ENCODE data around the gene TUBGCP6.

The TUBGCP6 gene

DNA sequence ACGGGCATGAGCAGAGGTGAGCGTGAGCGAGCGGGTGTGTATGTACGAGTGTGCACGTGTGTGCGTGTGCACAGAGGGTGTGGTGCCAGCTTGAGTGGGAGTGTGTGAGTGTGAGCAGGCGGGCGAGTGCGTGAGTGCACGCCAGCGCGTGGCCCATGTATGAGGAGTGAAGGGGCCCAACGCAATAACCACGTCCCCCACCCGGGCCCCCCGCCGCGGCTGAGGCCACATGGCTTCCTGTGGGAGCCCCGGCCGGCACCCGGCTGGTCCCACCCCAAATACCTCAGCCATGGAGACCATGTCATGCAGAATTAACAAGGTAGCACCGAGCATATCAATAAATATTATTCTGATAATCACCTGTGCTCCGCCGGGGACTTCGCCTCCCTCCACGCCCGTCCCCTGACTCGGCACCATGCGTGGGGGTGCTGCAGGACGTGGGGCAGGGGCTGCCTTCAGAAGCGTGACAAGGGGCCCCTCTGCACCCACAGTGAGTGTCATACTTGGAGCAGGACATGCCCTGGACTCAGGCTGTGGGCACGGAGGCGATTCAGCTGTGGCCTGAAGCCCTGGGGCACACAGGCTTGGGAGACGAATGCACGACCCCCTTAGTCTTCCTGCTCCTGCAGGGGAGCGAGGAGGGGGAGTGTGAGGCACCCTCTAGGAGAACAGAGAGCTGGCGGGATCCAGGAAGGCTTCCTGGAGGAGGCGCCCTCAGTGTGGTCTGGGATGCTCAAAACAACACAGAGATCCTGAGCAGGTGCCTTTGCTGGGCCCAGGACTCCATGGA lies 64.7 kb downstream of the TUBGCP6 start:
- H3K4me3 ChIP-seq (ENCODE audit: low read depth, low read length), result no peak overlapping the region
- TF ChIP-seq, protein P1, sequence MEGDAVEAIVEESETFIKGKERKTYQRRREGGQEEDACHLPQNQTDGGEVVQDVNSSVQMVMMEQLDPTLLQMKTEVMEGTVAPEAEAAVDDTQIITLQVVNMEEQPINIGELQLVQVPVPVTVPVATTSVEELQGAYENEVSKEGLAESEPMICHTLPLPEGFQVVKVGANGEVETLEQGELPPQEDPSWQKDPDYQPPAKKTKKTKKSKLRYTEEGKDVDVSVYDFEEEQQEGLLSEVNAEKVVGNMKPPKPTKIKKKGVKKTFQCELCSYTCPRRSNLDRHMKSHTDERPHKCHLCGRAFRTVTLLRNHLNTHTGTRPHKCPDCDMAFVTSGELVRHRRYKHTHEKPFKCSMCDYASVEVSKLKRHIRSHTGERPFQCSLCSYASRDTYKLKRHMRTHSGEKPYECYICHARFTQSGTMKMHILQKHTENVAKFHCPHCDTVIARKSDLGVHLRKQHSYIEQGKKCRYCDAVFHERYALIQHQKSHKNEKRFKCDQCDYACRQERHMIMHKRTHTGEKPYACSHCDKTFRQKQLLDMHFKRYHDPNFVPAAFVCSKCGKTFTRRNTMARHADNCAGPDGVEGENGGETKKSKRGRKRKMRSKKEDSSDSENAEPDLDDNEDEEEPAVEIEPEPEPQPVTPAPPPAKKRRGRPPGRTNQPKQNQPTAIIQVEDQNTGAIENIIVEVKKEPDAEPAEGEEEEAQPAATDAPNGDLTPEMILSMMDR (conservative IDR thresholded peaks at IDR 0.05; ENCODE audit: low read depth, low read length), result no peak
- no peak for DNase-seq (ENCODE audit: low read depth)

DNA sequence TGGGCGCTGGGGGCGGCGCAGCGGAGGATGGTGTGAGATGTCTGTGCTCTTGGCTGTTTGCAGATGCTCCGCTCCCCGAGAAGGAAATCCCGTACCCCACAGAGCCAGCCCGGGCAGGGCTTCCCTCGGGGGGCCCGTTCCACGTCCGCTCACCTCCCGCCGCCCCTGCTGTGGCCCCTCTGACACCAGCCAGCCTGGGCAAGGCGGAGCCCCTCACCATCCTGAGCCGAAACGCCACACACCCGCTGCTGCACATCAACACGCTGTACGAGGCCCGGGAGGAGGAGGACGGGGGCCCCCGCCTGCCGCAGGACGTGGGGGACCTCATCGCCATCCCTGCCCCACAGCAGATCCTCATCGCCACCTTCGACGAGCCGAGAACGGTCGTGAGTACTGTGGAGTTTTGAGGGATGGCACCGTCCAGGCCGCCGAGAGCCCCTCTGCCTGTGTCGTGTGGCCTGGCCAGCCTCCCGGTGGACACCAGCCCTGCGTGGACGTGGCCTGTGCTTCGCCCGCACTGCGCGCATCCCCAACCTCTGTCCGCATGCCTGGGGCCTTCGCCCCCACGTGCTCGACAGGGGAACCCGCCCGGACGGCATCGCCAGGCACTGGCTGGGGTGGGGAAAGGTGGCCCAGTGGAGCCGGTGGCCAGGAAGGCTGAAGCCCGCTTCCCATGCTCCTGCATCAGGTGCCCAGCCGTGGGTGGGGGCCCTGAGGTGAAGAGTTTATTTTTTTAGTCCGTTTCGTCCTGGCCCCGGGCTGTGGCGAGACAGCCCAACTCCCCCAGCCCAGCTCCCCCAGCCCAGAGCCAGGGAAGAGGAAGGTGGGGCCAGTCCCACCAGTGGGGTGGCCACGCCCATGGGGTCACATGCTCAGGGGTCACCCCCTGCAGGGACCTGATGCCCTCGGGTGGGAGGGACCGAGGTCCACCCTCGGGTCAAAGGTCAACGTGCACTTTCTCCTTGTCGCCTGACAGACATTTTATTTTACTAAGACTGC lies 65.7 kb downstream of the TUBGCP6 start:
- H3K4me3 ChIP-seq (ENCODE audit: low read depth, low read length), result no peak overlapping the region
- no peak for DNase-seq (ENCODE audit: low read depth)
- TF ChIP-seq, protein P1 (conservative IDR thresholded peaks at IDR 0.05; ENCODE audit: low read depth, low read length), result no peak

GRCh38 chr22:50178471-50178864 lies 66.4 kb downstream of the TUBGCP6 start:
- no peak overlapping the region for H3K4me3 ChIP-seq (ENCODE audit: low read depth, low read length)
- DNase-seq (ENCODE audit: low read depth), result no peak
- TF ChIP-seq, protein P1 (conservative IDR thresholded peaks at IDR 0.05; ENCODE audit: low read depth, low read length), result no peak

DNA sequence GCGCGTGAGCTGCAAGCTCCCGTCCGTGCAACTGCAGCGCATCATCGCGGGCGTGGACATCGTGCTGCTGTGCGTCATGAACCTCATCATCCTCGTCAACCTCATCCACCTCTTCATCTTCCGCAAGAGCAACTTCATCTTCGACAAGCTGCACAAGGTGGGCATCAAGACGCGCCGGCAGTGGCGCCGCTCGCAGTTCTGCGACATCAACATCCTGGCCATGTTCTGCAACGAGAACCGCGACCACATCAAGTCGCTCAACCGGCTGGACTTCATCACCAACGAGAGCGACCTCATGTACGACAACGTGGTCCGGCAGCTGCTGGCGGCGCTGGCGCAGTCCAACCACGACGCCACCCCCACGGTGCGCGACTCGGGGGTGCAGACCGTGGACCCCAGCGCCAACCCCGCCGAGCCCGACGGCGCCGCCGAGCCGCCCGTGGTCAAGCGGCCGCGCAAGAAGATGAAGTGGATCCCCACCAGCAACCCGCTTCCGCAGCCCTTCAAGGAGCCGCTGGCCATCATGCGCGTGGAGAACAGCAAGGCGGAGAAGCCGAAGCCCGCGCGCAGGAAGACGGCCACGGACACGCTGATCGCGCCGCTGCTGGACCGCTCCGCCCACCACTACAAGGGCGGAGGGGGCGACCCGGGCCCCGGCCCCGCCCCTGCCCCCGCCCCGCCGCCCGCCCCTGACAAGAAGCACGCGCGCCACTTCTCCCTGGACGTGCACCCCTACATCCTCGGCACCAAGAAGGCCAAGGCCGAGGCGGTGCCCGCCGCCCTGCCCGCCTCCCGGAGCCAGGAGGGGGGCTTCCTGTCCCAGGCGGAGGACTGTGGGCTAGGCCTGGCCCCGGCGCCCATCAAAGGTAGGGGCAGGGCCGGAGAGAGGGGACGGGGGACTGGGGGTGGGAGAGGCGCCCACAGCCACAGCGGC lies 67.0 kb downstream of the TUBGCP6 start:
- TF ChIP-seq, protein P1 (conservative IDR thresholded peaks at IDR 0.05; ENCODE audit: low read depth, low read length), result no peak
- no peak for DNase-seq (ENCODE audit: low read depth)
- H3K4me3 ChIP-seq (ENCODE audit: low read depth, low read length), result no peak overlapping the region

DNA sequence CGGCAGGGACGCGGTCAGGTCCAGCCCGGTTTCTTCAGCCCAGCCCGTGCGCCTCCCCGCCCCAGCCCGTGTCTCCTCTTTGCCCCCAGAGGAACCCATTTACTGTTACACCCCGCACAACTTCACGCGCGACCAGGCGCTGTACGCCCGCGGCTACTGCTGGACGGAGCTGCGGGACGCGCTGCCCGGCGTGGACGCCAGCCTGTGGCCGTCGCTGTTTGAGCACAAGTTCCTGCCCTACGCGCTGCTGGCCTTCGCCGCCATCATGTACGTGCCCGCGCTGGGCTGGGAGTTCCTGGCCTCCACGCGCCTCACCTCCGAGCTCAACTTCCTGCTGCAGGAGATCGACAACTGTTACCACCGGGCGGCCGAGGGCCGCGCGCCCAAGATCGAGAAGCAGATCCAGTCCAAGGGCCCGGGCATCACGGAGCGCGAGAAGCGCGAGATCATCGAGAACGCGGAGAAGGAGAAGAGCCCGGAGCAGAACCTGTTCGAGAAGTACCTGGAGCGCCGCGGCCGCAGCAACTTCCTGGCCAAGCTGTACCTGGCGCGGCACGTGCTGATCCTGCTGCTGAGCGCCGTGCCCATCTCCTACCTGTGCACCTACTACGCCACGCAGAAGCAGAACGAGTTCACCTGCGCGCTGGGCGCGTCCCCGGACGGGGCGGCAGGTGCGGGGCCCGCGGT lies 67.8 kb downstream of the TUBGCP6 start:
- TF ChIP-seq, protein P1 (conservative IDR thresholded peaks at IDR 0.05; ENCODE audit: low read depth, low read length), result no peak
- H3K4me3 ChIP-seq (ENCODE audit: low read depth, low read length), result no peak overlapping the region
- no peak for DNase-seq (ENCODE audit: low read depth)
